Astrocyte (in vitro differentiated cells and primary cell): ENCODE data around the gene DCC. TPM values are rescaled to one million over a fixed set of nuclear protein-coding genes. Genes with fewer than 3 reads are reported as not detected.

ENCODE experiments used
- DNase-seq: peaks from one replicate; pipeline ENCODE4 v3.0.0-alpha.2; 2010; ENCODE audit warnings: low read depth
- FAIRE-seq: peaks from 2 replicates; lab custom pipeline; 2011; peaks lifted over from hg19 to GRCh38; lab: Jason Lieb, UNC
- H2AFZ ChIP-seq: 2 replicates; pipeline ENCODE4 v1.6.0; 2012; ENCODE audit warnings: low read depth, low read length, inconsistent platforms
- H3K27ac ChIP-seq: 2 replicates; pipeline ENCODE4 v1.5.1; 2011; ENCODE audit warnings: low read depth, low read length, inconsistent platforms
- H3K27me3 ChIP-seq: 2 replicates; pipeline ENCODE4 v1.6.0; 2011; ENCODE audit warnings: low read length, inconsistent platforms; ENCODE audit not compliant: insufficient read depth
- H3K36me3 ChIP-seq: 2 replicates; pipeline ENCODE4 v1.5.1; 2011; ENCODE audit warnings: low read length, inconsistent platforms; ENCODE audit not compliant: insufficient read depth
- H3K4me1 ChIP-seq: 2 replicates; pipeline ENCODE4 v1.5.1; 2011; ENCODE audit warnings: low read length, inconsistent platforms; ENCODE audit not compliant: insufficient read depth
- H3K4me2 ChIP-seq: 2 replicates; pipeline ENCODE4 v1.6.0; 2012; ENCODE audit warnings: low read length, inconsistent platforms
- H3K4me3 ChIP-seq: 2 replicates; pipeline ENCODE4 v1.5.1; 2011; ENCODE audit warnings: low read depth, mild to moderate bottlenecking, low read length, inconsistent platforms; ENCODE audit not compliant: insufficient read depth
- H3K79me2 ChIP-seq: 2 replicates; pipeline ENCODE4 v1.6.0; 2012; ENCODE audit warnings: mild to moderate bottlenecking, low read length, inconsistent platforms; ENCODE audit not compliant: insufficient read depth
- H3K9ac ChIP-seq: 2 replicates; pipeline ENCODE4 v1.6.0; 2012; ENCODE audit warnings: mild to moderate bottlenecking, low read length, inconsistent platforms
- H3K9me3 ChIP-seq: 2 replicates; pipeline ENCODE4 v1.5.1; 2012; ENCODE audit warnings: low read depth, mild to moderate bottlenecking, low read length, inconsistent platforms; ENCODE audit not compliant: insufficient read depth
- H4K20me1 ChIP-seq: 2 replicates; pipeline ENCODE4 v1.6.0; 2012; ENCODE audit warnings: low read length, inconsistent platforms; ENCODE audit not compliant: insufficient read depth
- H3K27ac Mint-ChIP-seq: one replicate; pipeline ENCODE4 v1.8.0; 2021; ENCODE audit warnings: mild to moderate bottlenecking, mixed read lengths; ENCODE audit not compliant: unreplicated experiment
- H3K27me3 Mint-ChIP-seq: one replicate; pipeline ENCODE4 v1.8.0; 2021; ENCODE audit warnings: low read depth, mixed read lengths; ENCODE audit not compliant: unreplicated experiment
- H3K36me3 Mint-ChIP-seq: one replicate; pipeline ENCODE4 v1.8.0; 2021; ENCODE audit warnings: low read depth, mixed read lengths; ENCODE audit not compliant: unreplicated experiment
- H3K4me1 Mint-ChIP-seq: one replicate; pipeline ENCODE4 v1.8.0; 2021; ENCODE audit warnings: low read depth, mixed read lengths; ENCODE audit not compliant: unreplicated experiment
- H3K4me3 Mint-ChIP-seq: one replicate; pipeline ENCODE4 v1.8.0; 2021; ENCODE audit warnings: mild to moderate bottlenecking, moderate library complexity, mixed read lengths; ENCODE audit not compliant: unreplicated experiment
- H3K9me3 Mint-ChIP-seq: one replicate; pipeline ENCODE4 v1.8.0; 2021; ENCODE audit warnings: mild to moderate bottlenecking, mixed read lengths; ENCODE audit not compliant: unreplicated experiment
- CTCF ChIP-seq: IDR thresholded peaks from 2 replicates; pipeline ENCODE4 v1.5.1; 2011; ENCODE audit warnings: low read depth, mild to moderate bottlenecking, inconsistent platforms, low read length, moderate library complexity; ENCODE audit not compliant: insufficient read depth
- EZH2 ChIP-seq: IDR thresholded peaks from 2 replicates; pipeline ENCODE4 v1.6.1; 2012; ENCODE audit warnings: mild to moderate bottlenecking, low read length, inconsistent platforms; ENCODE audit not compliant: insufficient read depth
- total RNA-seq: library from RNA; stranded (reverse); gene quantifications from 2 replicates; pipeline ENCODE4 v1.2.1, GENCODE V29; 2021

The DCC gene
- total RNA-seq, 1 donor from 2014 or later = 2.6 TPM

GRCh38 chr18:52391810-52392559 lies 52.0 kb downstream of the DCC start:
- Histone ChIP-seq H3K9me3 (no peaks in the 10 kb centered on the region), H3K36me3 (no peaks in the 10 kb centered on the region), H4K20me1 (no peaks in the 10 kb centered on the region), H3K4me2 (no peak overlapping the region), H3K9ac (no peak overlapping the region), H3K27ac (no peak overlapping the region), H3K27me3 (no peaks in the 10 kb centered on the region), H3K4me3 (no peak overlapping the region), H3K4me1 (no peaks in the 10 kb centered on the region), H3K79me2 (no peaks in the 10 kb centered on the region), H2AFZ (no peak overlapping the region)
- TF ChIP-seq EZH2 = no peak
- TF ChIP-seq CTCF = no peak
- FAIRE-seq (no peak), DNase-seq (no peak)
- Mint-ChIP-seq H3K9me3 (no peaks in the 10 kb centered on the region), H3K4me3 (no peak overlapping the region), H3K36me3 (no peaks in the 10 kb centered on the region), H3K4me1 (peaks cover 9% of the 10 kb centered on the region), H3K27me3 (no peaks in the 10 kb centered on the region), H3K27ac (no peak overlapping the region)

- Mint-ChIP-seq H3K4me1 (peaks cover 9% of the 10 kb centered on the region), H3K9me3 (no peaks in the 10 kb centered on the region), H3K27me3 (no peaks in the 10 kb centered on the region), H3K4me3 (no peak overlapping the region), H3K36me3 (no peaks in the 10 kb centered on the region), H3K27ac (no peak overlapping the region)
- TF ChIP-seq EZH2 = no peak
- no peak for TF ChIP-seq CTCF
- no peaks in the 10 kb centered on the region for H3K36me3 ChIP-seq
- no peak overlapping the region for H3K4me3 ChIP-seq
- H2AFZ ChIP-seq = no peak overlapping the region
- no peaks in the 10 kb centered on the region for H3K27me3 ChIP-seq
- no peaks in the 10 kb centered on the region for H3K9me3 ChIP-seq
- H4K20me1 ChIP-seq = no peaks in the 10 kb centered on the region
- no peaks in the 10 kb centered on the region for H3K4me1 ChIP-seq
- H3K27ac ChIP-seq = no peak overlapping the region
- DNase-seq (no peak), FAIRE-seq (no peak)
- H3K79me2 ChIP-seq = no peaks in the 10 kb centered on the region
- no peak overlapping the region for H3K9ac ChIP-seq
- H3K4me2 ChIP-seq = no peak overlapping the region
Observed at GRCh38 chr18:52394602-52395001, 54.6 kb downstream of the DCC start.
